ENCODE results near the gene TYW1.
"Not testable (repeated sequence)": the region's sequence is repeated elsewhere in the genome, so short reads cannot be mapped to it uniquely, and the experiment has no call there.

DNA sequence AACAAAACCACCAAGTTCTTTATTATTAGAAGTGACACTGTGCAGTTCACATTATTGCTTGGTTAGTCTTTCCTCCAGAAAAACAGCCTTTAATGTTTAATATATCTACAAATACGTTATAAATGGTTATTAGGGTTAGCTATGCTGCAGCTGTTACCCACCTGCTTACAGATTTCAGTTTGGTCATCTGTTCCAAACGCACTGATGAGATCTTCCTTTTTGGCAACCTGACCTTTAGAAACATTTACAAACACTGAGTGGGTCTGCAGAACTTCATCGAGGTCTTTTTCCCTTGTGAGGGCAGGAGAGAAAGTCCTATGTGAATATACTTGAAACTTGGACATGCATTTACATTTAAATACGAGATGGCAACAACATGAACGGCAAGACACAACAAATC, 2.6 kb upstream of the TYW1 start:
- TF ChIP-seq, protein P1, sequence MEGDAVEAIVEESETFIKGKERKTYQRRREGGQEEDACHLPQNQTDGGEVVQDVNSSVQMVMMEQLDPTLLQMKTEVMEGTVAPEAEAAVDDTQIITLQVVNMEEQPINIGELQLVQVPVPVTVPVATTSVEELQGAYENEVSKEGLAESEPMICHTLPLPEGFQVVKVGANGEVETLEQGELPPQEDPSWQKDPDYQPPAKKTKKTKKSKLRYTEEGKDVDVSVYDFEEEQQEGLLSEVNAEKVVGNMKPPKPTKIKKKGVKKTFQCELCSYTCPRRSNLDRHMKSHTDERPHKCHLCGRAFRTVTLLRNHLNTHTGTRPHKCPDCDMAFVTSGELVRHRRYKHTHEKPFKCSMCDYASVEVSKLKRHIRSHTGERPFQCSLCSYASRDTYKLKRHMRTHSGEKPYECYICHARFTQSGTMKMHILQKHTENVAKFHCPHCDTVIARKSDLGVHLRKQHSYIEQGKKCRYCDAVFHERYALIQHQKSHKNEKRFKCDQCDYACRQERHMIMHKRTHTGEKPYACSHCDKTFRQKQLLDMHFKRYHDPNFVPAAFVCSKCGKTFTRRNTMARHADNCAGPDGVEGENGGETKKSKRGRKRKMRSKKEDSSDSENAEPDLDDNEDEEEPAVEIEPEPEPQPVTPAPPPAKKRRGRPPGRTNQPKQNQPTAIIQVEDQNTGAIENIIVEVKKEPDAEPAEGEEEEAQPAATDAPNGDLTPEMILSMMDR (IDR thresholded peaks at IDR 0.05; ENCODE audit: poor library complexity): not testable (repeated sequence)
- TF ChIP-seq EZH2 (IDR thresholded peaks at IDR 0.05; ENCODE audit: borderline replicate concordance): not testable (repeated sequence)

All from hepatocyte (in vitro differentiated cells).